COLO668 (cell line): ENCODE measurements around the gene ZNF429.
A peak's percentile ranks its signal among the peaks of the same experiment; 100 is the strongest.
"Not testable (repeated sequence)": the region's sequence is repeated elsewhere in the genome, so short reads cannot be mapped to it uniquely, and the experiment has no call there.

Experiments used
- DNase-seq: peaks from one replicate; lab custom pipeline; 2025; ENCODE audit not compliant: unreplicated experiment; lab: John Stamatoyannopoulos, UW

ZNF429 gene

GRCh38 chr19:21505459-21506451 lies at the start of gene ZNF429:
TSS of gene ZNF429 (plus strand) at chr19:21505602. CDS start at chr19:21505772, 170 bp downstream.
- peak; percentile 89 for DNase-seq

GRCh38 chr19:21460686-21461085 lies 44.7 kb upstream of the ZNF429 start:
- no peak for DNase-seq

- no peak for DNase-seq
Measured at GRCh38 chr19:21462540-21462939, 42.9 kb upstream of the ZNF429 start.

GRCh38 chr19:21463449-21464105 lies 41.8 kb upstream of the ZNF429 start:
- DNase-seq: no peak

GRCh38 chr19:21466627-21467026 lies 38.8 kb upstream of the ZNF429 start:
- no peak for DNase-seq

GRCh38 chr19:21468791-21469190 lies 36.6 kb upstream of the ZNF429 start:
- DNase-seq: no peak

- no peak for DNase-seq
Measured at GRCh38 chr19:21472507-21472906, 32.9 kb upstream of the ZNF429 start.

- DNase-seq: no peak
Measured at GRCh38 chr19:21474671-21475181, 30.7 kb upstream of the ZNF429 start.

GRCh38 chr19:21482361-21482760 lies 23.0 kb upstream of the ZNF429 start:
- DNase-seq: not testable (repeated sequence)

GRCh38 chr19:21482863-21483276 lies 22.5 kb upstream of the ZNF429 start:
- DNase-seq: peak; percentile 61

- DNase-seq: peak; percentile 52
Measured at GRCh38 chr19:21483589-21484170, 21.7 kb upstream of the ZNF429 start.

GRCh38 chr19:21484631-21485030 lies 20.8 kb upstream of the ZNF429 start:
- DNase-seq: no peak

- no peak for DNase-seq
Measured at GRCh38 chr19:21485926-21486325, 19.5 kb upstream of the ZNF429 start.

GRCh38 chr19:21487969-21488368 lies 17.4 kb upstream of the ZNF429 start:
- no peak for DNase-seq

- no peak for DNase-seq
Measured at GRCh38 chr19:21491146-21491545, 14.3 kb upstream of the ZNF429 start.

GRCh38 chr19:21492947-21493906 lies 12.2 kb upstream of the ZNF429 start:
- DNase-seq: no peak

GRCh38 chr19:21496876-21497275 lies 8.5 kb upstream of the ZNF429 start:
- no peak for DNase-seq

- DNase-seq: no peak
Measured at GRCh38 chr19:21498651-21499050, 6.8 kb upstream of the ZNF429 start.

- DNase-seq: no peak
Measured at GRCh38 chr19:21508198-21508597, 2.8 kb downstream of the ZNF429 start.

- not testable (repeated sequence) for DNase-seq
Measured at GRCh38 chr19:21511058-21511457, 5.7 kb downstream of the ZNF429 start.
